ENCODE measurements around the gene FAM83F.

Gene FAM83F

DNA sequence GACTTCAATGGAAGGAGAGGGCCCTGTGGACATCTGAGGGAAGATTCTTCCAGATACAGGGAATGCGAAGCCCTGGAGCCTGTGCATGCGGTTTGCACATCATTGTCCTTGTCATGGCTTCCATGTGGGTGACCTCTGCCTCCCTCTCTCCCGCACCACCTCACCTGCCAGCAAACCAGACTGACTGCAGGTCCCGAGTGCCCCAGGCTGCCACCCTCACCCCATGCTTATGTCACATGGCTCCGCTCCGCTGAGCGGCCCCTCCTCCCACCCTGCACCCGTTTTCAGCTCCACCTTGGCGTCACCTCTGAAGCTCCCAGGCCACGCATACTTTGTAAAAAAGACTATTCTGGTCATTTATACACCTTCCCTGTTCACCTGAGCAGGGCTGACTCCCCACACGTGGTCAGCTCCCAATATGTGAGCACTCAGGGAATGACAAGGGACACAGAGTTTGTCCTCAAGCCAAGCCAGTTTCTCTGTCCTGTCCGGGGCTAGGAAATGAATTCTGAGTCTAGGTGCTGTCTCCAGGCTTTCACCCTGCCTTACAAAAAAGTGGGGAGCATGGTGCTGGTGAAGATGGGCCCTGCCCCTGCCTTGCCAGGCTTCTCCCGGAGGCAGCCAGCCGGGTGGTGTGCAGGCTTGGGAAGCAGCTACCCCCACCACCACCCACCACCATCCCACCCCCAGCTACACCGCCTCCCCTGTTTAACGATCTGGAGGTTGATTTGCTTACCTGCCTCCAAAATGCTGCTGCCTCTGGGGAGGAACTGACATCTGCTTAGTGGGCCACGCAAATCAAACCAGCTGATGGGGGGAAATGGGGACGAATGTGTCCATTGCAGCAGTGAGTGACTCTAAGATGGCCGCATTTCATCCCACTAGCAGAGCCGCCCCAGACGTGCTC is 32.7 kb downstream of the FAM83F start:
- ChIA-PET POLR2A (interaction anchor here (2.6 kb wide), 1 partner anchor 16 kb away, joined by 15 read pairs; no protein-coding TSS in a partner anchor), CTCF (interaction anchor here (0.7 to 1.7 kb wide), 3 partner anchors 11 to 493 kb away, joined by 3 to 5 read pairs (median 3); no protein-coding TSS in a partner anchor)
- DNase-seq (ENCODE audit: extremely low spot score) = no peak
- no peak for TF ChIP-seq FOXK2 (IDR thresholded peaks at IDR 0.05)
- TF ChIP-seq HDGF (IDR thresholded peaks at IDR 0.05; ENCODE audit: borderline replicate concordance) = no peak
- TF ChIP-seq CTBP1 (IDR thresholded peaks at IDR 0.05; ENCODE audit: borderline replicate concordance) = no peak
- TF ChIP-seq LEF1 (IDR thresholded peaks at IDR 0.05; ENCODE audit: borderline replicate concordance) = no peak
- TF ChIP-seq SUZ12 (IDR thresholded peaks at IDR 0.05) = no peak
- TF ChIP-seq ZNF384 (IDR thresholded peaks at IDR 0.05) = no peak
- no peak for TF ChIP-seq NFRKB (IDR thresholded peaks at IDR 0.05)
- TF ChIP-seq, protein P1, sequence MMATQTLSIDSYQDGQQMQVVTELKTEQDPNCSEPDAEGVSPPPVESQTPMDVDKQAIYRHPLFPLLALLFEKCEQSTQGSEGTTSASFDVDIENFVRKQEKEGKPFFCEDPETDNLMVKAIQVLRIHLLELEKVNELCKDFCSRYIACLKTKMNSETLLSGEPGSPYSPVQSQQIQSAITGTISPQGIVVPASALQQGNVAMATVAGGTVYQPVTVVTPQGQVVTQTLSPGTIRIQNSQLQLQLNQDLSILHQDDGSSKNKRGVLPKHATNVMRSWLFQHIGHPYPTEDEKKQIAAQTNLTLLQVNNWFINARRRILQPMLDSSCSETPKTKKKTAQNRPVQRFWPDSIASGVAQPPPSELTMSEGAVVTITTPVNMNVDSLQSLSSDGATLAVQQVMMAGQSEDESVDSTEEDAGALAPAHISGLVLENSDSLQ (IDR thresholded peaks at IDR 0.05) = no peak
- TF ChIP-seq L3MBTL2 (conservative IDR thresholded peaks at IDR 0.05) = no peak
- no peak for TF ChIP-seq FOXA1 (IDR thresholded peaks at IDR 0.05)
- no peak for TF ChIP-seq SP1 (IDR thresholded peaks at IDR 0.05)
- TF ChIP-seq BHLHE40 (IDR thresholded peaks at IDR 0.05; ENCODE audit: borderline replicate concordance) = no peak
- no peak for TF ChIP-seq FOXM1 (IDR thresholded peaks at IDR 0.05; ENCODE audit: borderline replicate concordance)
- no peak for TF ChIP-seq ARNT (IDR thresholded peaks at IDR 0.05)
- TF ChIP-seq TARDBP (IDR thresholded peaks at IDR 0.05) = no peak

DNA sequence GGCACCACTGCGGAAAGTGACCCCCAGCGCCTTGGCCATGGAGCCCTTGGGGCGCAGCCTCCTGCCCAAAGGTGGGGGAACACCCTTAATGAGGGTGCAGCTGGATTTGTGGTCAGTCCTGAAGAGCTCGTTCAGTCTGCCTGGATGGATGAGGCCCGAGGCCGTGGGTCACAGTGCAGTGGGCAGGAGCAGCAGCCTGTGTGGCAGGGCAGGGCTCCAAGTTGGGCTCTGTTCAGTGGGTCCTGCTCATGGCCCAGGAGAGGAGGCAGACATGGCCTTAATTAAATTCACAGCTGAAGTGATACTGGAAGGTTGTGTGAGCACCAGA is 33.3 kb downstream of the FAM83F start:
- no peak for DNase-seq (ENCODE audit: extremely low spot score)
- CTCF ChIA-PET = interaction anchor here (0.7 kb wide), 2 partner anchors 12 to 485 kb away, joined by 3 read pairs; no protein-coding TSS in a partner anchor
- POLR2A ChIA-PET = interaction anchor here (0.6 to 2.6 kb wide), 2 partner anchors 12 to 16 kb away, joined by 3 to 15 read pairs; no protein-coding TSS in a partner anchor

DNA sequence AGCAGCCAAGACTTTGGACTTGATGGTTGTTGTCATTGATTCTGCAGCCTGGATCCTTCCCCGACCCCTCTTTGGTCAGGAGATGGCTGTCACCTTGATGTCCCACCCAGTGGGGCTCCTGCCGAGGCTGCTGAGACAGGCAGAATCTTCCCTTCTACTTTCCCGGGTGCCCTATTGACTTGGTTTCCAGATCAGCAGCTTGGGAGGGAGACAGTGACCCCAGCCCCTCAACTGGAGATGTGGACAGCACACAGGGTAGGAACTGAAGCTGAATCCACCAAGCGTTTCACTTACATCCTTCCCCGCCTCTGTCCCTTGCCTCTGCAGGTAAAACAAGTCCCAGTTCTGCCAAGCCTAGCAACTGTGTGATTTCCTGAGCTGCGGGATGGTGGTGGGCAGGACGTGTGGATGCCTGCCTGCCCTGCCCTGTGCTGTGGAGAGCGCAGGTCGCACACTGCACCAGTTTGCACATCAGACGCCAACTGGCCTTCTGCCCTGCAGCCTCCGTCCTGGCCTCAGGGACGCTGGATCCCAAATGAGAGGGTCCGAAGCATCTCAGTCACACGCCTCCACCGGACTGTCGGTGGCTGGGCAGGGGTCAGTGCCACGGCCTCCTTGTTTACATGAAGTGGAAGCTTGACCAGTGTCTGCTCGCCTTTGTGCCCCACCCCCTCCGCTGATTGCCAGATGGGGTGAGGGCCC is 34.6 kb downstream of the FAM83F start:
- ChIA-PET CTCF (interaction anchor here (0.8 to 0.9 kb wide), 2 partner anchors 165 to 319 kb away, joined by 3 to 4 read pairs; no protein-coding TSS in a partner anchor), POLR2A (interaction anchor here (1.1 to 2.6 kb wide), 3 partner anchors 14 to 509 kb away, joined by 3 to 15 read pairs (median 8); partner anchors contain the start of gene ATF4)
- TF ChIP-seq HDGF (IDR thresholded peaks at IDR 0.05; ENCODE audit: borderline replicate concordance) = no peak
- no peak for TF ChIP-seq LEF1 (IDR thresholded peaks at IDR 0.05; ENCODE audit: borderline replicate concordance)
- no peak for TF ChIP-seq ELF4 (IDR thresholded peaks at IDR 0.05)
- TF ChIP-seq FOXM1 (IDR thresholded peaks at IDR 0.05; ENCODE audit: borderline replicate concordance) = no peak
- TF ChIP-seq ZNF384 (IDR thresholded peaks at IDR 0.05) = no peak
- DNase-seq (ENCODE audit: extremely low spot score) = no peak

More for the DNA sequence above, 33.3 kb downstream of the FAM83F start:
- no peak for TF ChIP-seq FOXM1 (IDR thresholded peaks at IDR 0.05; ENCODE audit: borderline replicate concordance)
- no peak for TF ChIP-seq FOXA1 (IDR thresholded peaks at IDR 0.05)
- TF ChIP-seq HDGF (IDR thresholded peaks at IDR 0.05; ENCODE audit: borderline replicate concordance) = no peak
- no peak for TF ChIP-seq NFRKB (IDR thresholded peaks at IDR 0.05)
- TF ChIP-seq LEF1 (IDR thresholded peaks at IDR 0.05; ENCODE audit: borderline replicate concordance) = no peak
- TF ChIP-seq ELF4 (IDR thresholded peaks at IDR 0.05) = no peak
- TF ChIP-seq ZNF384 (IDR thresholded peaks at IDR 0.05) = no peak
- TF ChIP-seq ARNT (IDR thresholded peaks at IDR 0.05) = no peak
- no peak for TF ChIP-seq SP1 (IDR thresholded peaks at IDR 0.05)
- TF ChIP-seq FOXK2 (IDR thresholded peaks at IDR 0.05) = no peak
- TF ChIP-seq, protein P1 (IDR thresholded peaks at IDR 0.05) = no peak
- no peak for TF ChIP-seq TARDBP (IDR thresholded peaks at IDR 0.05)
- TF ChIP-seq L3MBTL2 (conservative IDR thresholded peaks at IDR 0.05) = no peak
- no peak for TF ChIP-seq SUZ12 (IDR thresholded peaks at IDR 0.05)
- no peak for TF ChIP-seq BHLHE40 (IDR thresholded peaks at IDR 0.05; ENCODE audit: borderline replicate concordance)
- no peak for TF ChIP-seq CTBP1 (IDR thresholded peaks at IDR 0.05; ENCODE audit: borderline replicate concordance)

DNA sequence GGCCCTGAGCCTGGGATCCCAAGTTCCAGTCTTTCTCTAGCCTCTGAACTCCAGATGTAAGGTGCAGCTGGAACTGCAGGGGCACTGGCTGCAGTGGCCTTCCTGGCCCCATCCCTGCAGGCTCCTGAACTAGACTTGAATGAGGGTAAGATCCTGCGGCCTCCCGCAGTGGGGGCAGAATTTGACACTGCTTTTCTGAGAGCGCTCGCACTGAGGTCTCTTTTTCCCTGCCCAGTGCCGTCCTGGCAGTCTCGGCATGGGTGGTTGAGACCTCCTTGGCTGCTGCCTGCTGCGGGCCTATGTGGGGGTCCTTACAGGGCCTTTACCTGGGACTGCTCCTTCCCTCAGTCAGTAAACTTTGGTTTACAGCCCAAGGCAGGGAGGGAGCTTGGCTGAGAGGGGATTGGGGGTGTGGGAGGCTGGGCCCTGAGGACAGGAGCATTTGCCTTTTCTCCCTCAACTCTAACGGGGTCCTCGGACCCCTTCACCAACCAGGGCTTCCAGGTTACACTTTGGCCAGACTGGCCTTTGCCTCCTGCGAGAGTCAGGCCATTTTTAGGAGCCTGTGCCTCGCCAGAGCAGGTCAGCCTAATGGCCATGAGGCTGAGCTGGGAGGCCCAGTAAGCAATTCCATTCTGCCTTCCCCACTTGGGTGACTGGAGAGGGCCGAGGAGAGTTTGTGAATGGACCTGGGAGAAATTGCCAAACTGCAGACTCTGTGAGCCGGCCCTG is 35.4 kb downstream of the FAM83F start:
- CTCF ChIA-PET = interaction anchor here (0.9 kb wide), 1 partner anchor 318 kb away, joined by 3 read pairs; no protein-coding TSS in a partner anchor
- POLR2A ChIA-PET = interaction anchor here (1.1 to 1.8 kb wide), 2 partner anchors 14 to 510 kb away, joined by 3 to 8 read pairs; partner anchors contain the start of gene ATF4
- DNase-seq (ENCODE audit: extremely low spot score) = no peak
- no peak for TF ChIP-seq ELF4 (IDR thresholded peaks at IDR 0.05)
- no peak for TF ChIP-seq BHLHE40 (IDR thresholded peaks at IDR 0.05; ENCODE audit: borderline replicate concordance)
- TF ChIP-seq SP1 (IDR thresholded peaks at IDR 0.05) = no peak
- no peak for TF ChIP-seq LEF1 (IDR thresholded peaks at IDR 0.05; ENCODE audit: borderline replicate concordance)
- TF ChIP-seq TARDBP (IDR thresholded peaks at IDR 0.05) = no peak
- no peak for TF ChIP-seq L3MBTL2 (conservative IDR thresholded peaks at IDR 0.05)
- TF ChIP-seq ARNT (IDR thresholded peaks at IDR 0.05) = no peak
- TF ChIP-seq FOXM1 (IDR thresholded peaks at IDR 0.05; ENCODE audit: borderline replicate concordance) = no peak
- TF ChIP-seq SUZ12 (IDR thresholded peaks at IDR 0.05) = no peak
- TF ChIP-seq CTBP1 (IDR thresholded peaks at IDR 0.05; ENCODE audit: borderline replicate concordance) = no peak
- no peak for TF ChIP-seq FOXK2 (IDR thresholded peaks at IDR 0.05)
- no peak for TF ChIP-seq FOXA1 (IDR thresholded peaks at IDR 0.05)
- no peak for TF ChIP-seq HDGF (IDR thresholded peaks at IDR 0.05; ENCODE audit: borderline replicate concordance)
- no peak for TF ChIP-seq NFRKB (IDR thresholded peaks at IDR 0.05)
- TF ChIP-seq, protein P1 (IDR thresholded peaks at IDR 0.05) = no peak
